Heart left ventricle (tissue), 13 donors: ENCODE measurements around the gene CDH13.

Experiments used
- CTCF ChIP-seq, 12 donors: fragments of 200-600 bp; sonication (generic) in 4 of 12; IDR thresholded peaks; one replicate each; pipeline versions ENCODE4 v1.5.0 to v1.8.0; 2018 to 2022; ENCODE audit warnings: antibody characterized with exemption in 12 of 12, mild to moderate bottlenecking in 5 of 12
- POLR2A ChIP-seq, 2 donors: fragments of 450-650 bp; IDR thresholded peaks; one replicate each; pipeline ENCODE4 v1.6.1; 2017; ENCODE audit warnings: antibody characterized with exemption in 2 of 2, mild to moderate bottlenecking in 2 of 2, moderate library complexity in 2 of 2
- donor health status: ischemic (EF 13 %, LVEDD 7.1; RV severe dilation, severe dysfunction).
- donor health status: DM: no; HTN: yes; CAD: no.
- donor health status: DM: no; HTN: no; CAD: no.
- donor health status: ischemic (EF 25% LVEDD 6.9; RV normal size, moderate dysfunction).
- donor health status: ischemic (EF 25% LVEDD 5.7; RV mildly dilated, moderate dysfunction).
- donor health status: ischemic (EF 35%, LVEDD 5.7; RV mildly dilated, moderate dysfunction).
- donor health status: nonischemic (EF 11% LVEDD 7.7; RV severe dilation, severe dysfunction).
- donor health status: DM: yes; HTN: yes; CAD: no.
- donor health status: PGD.
- donor health status: ischemic (EF 29% LVEDD 5.4; RV normal size, mild dysfunction).
- donor health status: nonischemic (EF 23%, LVEDD 6.1; RV moderate dilation, normal function).

DNA sequence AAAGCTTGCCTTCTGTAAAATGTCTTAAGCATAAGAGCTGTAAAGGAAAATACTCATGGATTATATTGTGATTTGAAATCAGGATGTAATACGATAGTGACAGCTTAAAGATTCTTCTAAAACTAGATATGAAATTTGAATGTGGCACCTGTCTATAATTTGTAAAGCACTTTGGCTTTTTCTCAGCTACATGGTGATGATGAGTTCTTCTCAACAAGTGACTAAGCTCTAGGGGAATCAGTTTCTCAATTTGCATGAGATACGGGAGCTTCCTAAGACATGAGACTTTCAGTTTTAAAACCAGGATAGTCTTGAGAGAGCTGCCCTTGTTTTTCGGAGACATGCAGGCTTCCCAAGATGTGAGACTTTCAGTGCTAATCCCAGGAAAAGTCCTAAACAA lies 439.2 kb downstream of the CDH13 start:
- TF ChIP-seq CTCF (IDR thresholded peaks at IDR 0.05) (no peak), POLR2A (IDR thresholded peaks at IDR 0.05) (no peak)
